CD4-positive, alpha-beta T cell treated with Interleukin-12 subunit alpha and Interleukin-12 subunit beta, for 1 hour (primary cell): ENCODE data around the gene IFNA17.
A peak's percentile ranks its signal among the peaks of the same experiment; 100 is the strongest.
"Not testable (repeated sequence)": the region's sequence is repeated elsewhere in the genome, so short reads cannot be mapped to it uniquely, and the experiment has no call there.

Source experiments
- DNase-seq: peaks from one replicate; pipeline ENCODE4 v3.0.0-alpha.2; 2020

Gene IFNA17

GRCh38 chr9:21210311-21210710 is 17.7 kb downstream of the IFNA17 start:
- DNase-seq = no peak

- not testable (repeated sequence) for DNase-seq
Measured at GRCh38 chr9:21207043-21207442, 21.0 kb downstream of the IFNA17 start, which contains the start of gene IFNA10. Gene IFNA10, minus strand, starts transcription at chr9:21207143. Its CDS starts 46 bp downstream, at chr9:21207097.

GRCh38 chr9:21205204-21205603 is 22.8 kb downstream of the IFNA17 start:
- no peak for DNase-seq

GRCh38 chr9:21202105-21202504 is 25.9 kb downstream of the IFNA17 start, which contains the start of gene IFNA7:
Gene IFNA7, minus strand, starts transcription at chr9:21202205. Its CDS starts 40 bp downstream, at chr9:21202165.
- not testable (repeated sequence) for DNase-seq

- DNase-seq = peak; percentile 66
Measured at GRCh38 chr9:21194867-21195776, 32.9 kb downstream of the IFNA17 start.

GRCh38 chr9:21187487-21187886 is 40.5 kb downstream of the IFNA17 start, which contains the start of gene IFNA4:
Gene IFNA4, minus strand, starts transcription at chr9:21187587. Its CDS starts 56 bp downstream, at chr9:21187531.
- DNase-seq = not testable (repeated sequence)

GRCh38 chr9:21182810-21183736 is 44.9 kb downstream of the IFNA17 start:
- DNase-seq = peak; percentile 54
